Ovary (tissue), 3 donors: ENCODE data around the gene LGR6.

Experiments
- EP300 ChIP-seq: sonication (generic); formaldehyde crosslinking; IDR thresholded peaks from one replicate; pipeline ENCODE4 v1.6.1; 2017; ENCODE audit warnings: antibody characterized with exemption
- POLR2A ChIP-seq: fragments of 450-650 bp; IDR thresholded peaks from one replicate; pipeline ENCODE4 v1.6.1; 2017; ENCODE audit warnings: antibody characterized with exemption, mild to moderate bottlenecking, moderate library complexity
- TF ChIP-seq, protein P1 (sequence below), 3 donors: fragments of 450-650 bp in 2 of 3; fragments of 200-600 bp in 1 of 3; IDR thresholded peaks; one replicate each; pipeline versions ENCODE4 v1.5.1 to v1.8.0; 2016 to 2022; ENCODE audit warnings: antibody characterized with exemption in 3 of 3, mild to moderate bottlenecking in 1 of 3
- donor health status: DM: no; HTN: no; CAD: no.

DNA sequence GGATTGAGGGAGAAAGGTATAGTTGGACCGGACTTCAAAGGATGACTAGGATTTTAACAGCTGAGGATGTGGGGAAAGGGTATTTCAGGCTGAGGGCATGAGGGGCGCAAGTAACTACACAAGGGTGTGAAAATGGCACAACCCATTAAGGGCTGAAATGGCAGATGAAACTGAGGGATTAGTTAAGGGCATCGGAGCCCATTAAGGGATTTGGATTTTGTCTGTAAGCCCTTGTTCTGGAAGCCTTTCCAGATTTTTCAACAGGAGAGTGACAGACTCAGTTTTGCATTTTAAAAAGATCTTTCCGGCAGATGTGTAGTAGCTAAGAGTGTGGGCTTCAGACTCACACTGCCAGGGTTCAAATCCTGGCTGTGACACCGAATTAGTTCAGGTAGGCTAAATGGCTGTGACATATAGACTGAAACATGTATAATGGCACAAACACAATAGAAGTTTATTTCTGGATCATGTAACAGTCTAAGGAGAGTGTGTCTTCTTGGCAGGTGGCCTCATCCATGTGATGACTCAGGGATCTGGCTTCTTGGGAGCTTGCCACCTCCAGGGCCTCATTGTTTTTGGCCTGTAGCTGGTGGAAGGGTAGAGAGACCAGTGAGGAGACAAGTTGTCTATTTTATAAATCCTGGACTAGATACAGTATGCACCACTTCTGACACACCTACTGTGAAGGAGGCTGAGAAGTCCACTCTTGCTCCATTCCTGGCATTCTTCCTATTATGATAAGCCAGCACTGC lies 98.5 kb downstream of the LGR6 start:
- TF ChIP-seq, protein P1, sequence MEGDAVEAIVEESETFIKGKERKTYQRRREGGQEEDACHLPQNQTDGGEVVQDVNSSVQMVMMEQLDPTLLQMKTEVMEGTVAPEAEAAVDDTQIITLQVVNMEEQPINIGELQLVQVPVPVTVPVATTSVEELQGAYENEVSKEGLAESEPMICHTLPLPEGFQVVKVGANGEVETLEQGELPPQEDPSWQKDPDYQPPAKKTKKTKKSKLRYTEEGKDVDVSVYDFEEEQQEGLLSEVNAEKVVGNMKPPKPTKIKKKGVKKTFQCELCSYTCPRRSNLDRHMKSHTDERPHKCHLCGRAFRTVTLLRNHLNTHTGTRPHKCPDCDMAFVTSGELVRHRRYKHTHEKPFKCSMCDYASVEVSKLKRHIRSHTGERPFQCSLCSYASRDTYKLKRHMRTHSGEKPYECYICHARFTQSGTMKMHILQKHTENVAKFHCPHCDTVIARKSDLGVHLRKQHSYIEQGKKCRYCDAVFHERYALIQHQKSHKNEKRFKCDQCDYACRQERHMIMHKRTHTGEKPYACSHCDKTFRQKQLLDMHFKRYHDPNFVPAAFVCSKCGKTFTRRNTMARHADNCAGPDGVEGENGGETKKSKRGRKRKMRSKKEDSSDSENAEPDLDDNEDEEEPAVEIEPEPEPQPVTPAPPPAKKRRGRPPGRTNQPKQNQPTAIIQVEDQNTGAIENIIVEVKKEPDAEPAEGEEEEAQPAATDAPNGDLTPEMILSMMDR (IDR thresholded peaks at IDR 0.05) = no peak
- TF ChIP-seq POLR2A (no peak), EP300 (no peak)
